ENCODE measurements around the gene C19orf67.

C19orf67 gene

GRCh38 chr19:14112809-14113385 is 27.3 kb upstream of the C19orf67 start:
- Histone ChIP-seq H3K4me3 (ENCODE audit: low read length) (peak overlapping the region; percentile 88), H3K27ac (ENCODE audit: low read length) (no peak overlapping the region), H3K9ac (ENCODE audit: low read length) (peak overlapping the region; percentile 78), H2AFZ (ENCODE audit: low read depth, low read length) (no peak overlapping the region), H3K4me1 (ENCODE audit: low read length) (peaks cover 27% of the 10 kb centered on the region), H3K9me3 (ENCODE audit: insufficient read depth, low read length) (no peaks in the 10 kb centered on the region), H3K27me3 (ENCODE audit: low read depth, low read length) (no peaks in the 10 kb centered on the region), H4K20me1 (ENCODE audit: insufficient read depth, low read length) (no peaks in the 10 kb centered on the region), H3K36me3 (replicated peaks; ENCODE audit: low read depth, low read length) (no peaks in the 10 kb centered on the region), H3K79me2 (ENCODE audit: low read length) (peaks cover 10% of the 10 kb centered on the region), H3K4me2 (ENCODE audit: low read length) (peak overlapping the region; percentile 87)
- TF ChIP-seq EZH2phosphoT487 (IDR thresholded peaks at IDR 0.05; ENCODE audit: low read depth) (no peak), CTCF (IDR thresholded peaks at IDR 0.05; ENCODE audit: low read depth, low read length) (no peak)

GRCh38 chr19:14112051-14112808 is 26.6 kb upstream of the C19orf67 start:
- Histone ChIP-seq H3K36me3 (replicated peaks; ENCODE audit: low read depth, low read length) (no peaks in the 10 kb centered on the region), H3K27ac (ENCODE audit: low read length) (no peak overlapping the region), H4K20me1 (ENCODE audit: insufficient read depth, low read length) (no peaks in the 10 kb centered on the region), H3K9me3 (ENCODE audit: insufficient read depth, low read length) (no peaks in the 10 kb centered on the region), H2AFZ (ENCODE audit: low read depth, low read length) (no peak overlapping the region), H3K4me2 (ENCODE audit: low read length) (peak overlapping the region; percentile 87; the same call in 1 of the 2 replicates), H3K79me2 (ENCODE audit: low read length) (peaks cover 10% of the 10 kb centered on the region), H3K4me3 (ENCODE audit: low read length) (no peak overlapping the region), H3K4me1 (ENCODE audit: low read length) (peaks cover 27% of the 10 kb centered on the region), H3K27me3 (ENCODE audit: low read depth, low read length) (no peaks in the 10 kb centered on the region), H3K9ac (ENCODE audit: low read length) (no peak overlapping the region)
- no peak for TF ChIP-seq CTCF (IDR thresholded peaks at IDR 0.05; ENCODE audit: low read depth, low read length)
- TF ChIP-seq EZH2phosphoT487 (IDR thresholded peaks at IDR 0.05; ENCODE audit: low read depth): no peak

- no peak overlapping the region for H3K27ac ChIP-seq (ENCODE audit: low read length)
- no peak overlapping the region for H3K4me2 ChIP-seq (ENCODE audit: low read length)
- TF ChIP-seq CTCF (IDR thresholded peaks at IDR 0.05; ENCODE audit: low read depth, low read length) (no peak), EZH2phosphoT487 (IDR thresholded peaks at IDR 0.05; ENCODE audit: low read depth) (no peak)
- H2AFZ ChIP-seq (ENCODE audit: low read depth, low read length): no peak overlapping the region
- H3K9me3 ChIP-seq (ENCODE audit: insufficient read depth, low read length): no peaks in the 10 kb centered on the region
- H3K36me3 ChIP-seq (replicated peaks; ENCODE audit: low read depth, low read length): no peaks in the 10 kb centered on the region
- no peak overlapping the region for H3K9ac ChIP-seq (ENCODE audit: low read length)
- H3K27me3 ChIP-seq (ENCODE audit: low read depth, low read length): no peaks in the 10 kb centered on the region
- peaks cover 21% of the 10 kb centered on the region for H3K4me1 ChIP-seq (ENCODE audit: low read length)
- H3K79me2 ChIP-seq (ENCODE audit: low read length): peaks cover 10% of the 10 kb centered on the region; the same call in 1 of the 2 replicates
- no peak overlapping the region for H3K4me3 ChIP-seq (ENCODE audit: low read length)
- no peaks in the 10 kb centered on the region for H4K20me1 ChIP-seq (ENCODE audit: insufficient read depth, low read length)
Observed at GRCh38 chr19:14111486-14111885, 25.9 kb upstream of the C19orf67 start.

GRCh38 chr19:14110650-14111049 is 25.1 kb upstream of the C19orf67 start:
- Histone ChIP-seq H2AFZ (ENCODE audit: low read depth, low read length) (no peak overlapping the region), H3K9ac (ENCODE audit: low read length) (no peak overlapping the region), H3K79me2 (ENCODE audit: low read length) (peaks cover 10% of the 10 kb centered on the region; the same call in 1 of the 2 replicates), H3K27me3 (ENCODE audit: low read depth, low read length) (no peaks in the 10 kb centered on the region), H3K4me2 (ENCODE audit: low read length) (no peak overlapping the region), H3K36me3 (replicated peaks; ENCODE audit: low read depth, low read length) (no peaks in the 10 kb centered on the region), H3K4me1 (ENCODE audit: low read length) (peaks cover 16% of the 10 kb centered on the region), H3K9me3 (ENCODE audit: insufficient read depth, low read length) (no peaks in the 10 kb centered on the region), H3K4me3 (ENCODE audit: low read length) (no peak overlapping the region), H4K20me1 (ENCODE audit: insufficient read depth, low read length) (no peaks in the 10 kb centered on the region), H3K27ac (ENCODE audit: low read length) (no peak overlapping the region)
- no peak for TF ChIP-seq CTCF (IDR thresholded peaks at IDR 0.05; ENCODE audit: low read depth, low read length)
- TF ChIP-seq EZH2phosphoT487 (IDR thresholded peaks at IDR 0.05; ENCODE audit: low read depth): no peak

Data from OCI-LY3 (cell line).